Neural crest cell (in vitro differentiated cells): ENCODE data around the gene TRPC1. TPM values are rescaled to one million over a fixed set of nuclear protein-coding genes. Genes with fewer than 3 reads are reported as not detected.
"Not testable (repeated sequence)": the region's sequence is repeated elsewhere in the genome, so short reads cannot be mapped to it uniquely, and the experiment has no call there.

Source experiments
- DNase-seq: peaks from one replicate; pipeline ENCODE4 v3.0.0; 2021; ENCODE audit warnings: low read depth, mixed read lengths, low spot score
- H3K27ac Mint-ChIP-seq: one replicate; pipeline ENCODE4 v1.8.0; 2021; ENCODE audit warnings: mild to moderate bottlenecking, mixed read lengths; ENCODE audit not compliant: unreplicated experiment
- H3K27me3 Mint-ChIP-seq: 2 replicates; pipeline ENCODE4 v1.8.0; 2021; ENCODE audit warnings: low read depth, mild to moderate bottlenecking, mixed read lengths
- H3K36me3 Mint-ChIP-seq: 2 replicates; pipeline ENCODE4 v1.8.0; 2021; ENCODE audit warnings: low read depth, mild to moderate bottlenecking, mixed read lengths
- H3K4me1 Mint-ChIP-seq: 2 replicates; pipeline ENCODE4 v1.8.0; 2021; ENCODE audit warnings: mixed read lengths
- H3K4me3 Mint-ChIP-seq: one replicate; pipeline ENCODE4 v1.8.0; 2021; ENCODE audit warnings: mild to moderate bottlenecking, mixed read lengths
- H3K9me3 Mint-ChIP-seq: 2 replicates; pipeline ENCODE4 v1.8.0; 2021; ENCODE audit warnings: mixed read lengths
- total RNA-seq: library from RNA; stranded (reverse); gene quantifications from 2 replicates; pipeline ENCODE4 v1.2.1, GENCODE V29; 2021
- TF ChIP-seq, protein P1 (sequence below): fragments of 200-600 bp; sonication (generic); conservative IDR thresholded peaks from 2 replicates; pipeline ENCODE4 v1.5.0; 2021; ENCODE audit warnings: antibody characterized with exemption, mild to moderate bottlenecking

Gene TRPC1
- total RNA-seq, 1 donor from 2014 or later = 14.8 TPM

DNA sequence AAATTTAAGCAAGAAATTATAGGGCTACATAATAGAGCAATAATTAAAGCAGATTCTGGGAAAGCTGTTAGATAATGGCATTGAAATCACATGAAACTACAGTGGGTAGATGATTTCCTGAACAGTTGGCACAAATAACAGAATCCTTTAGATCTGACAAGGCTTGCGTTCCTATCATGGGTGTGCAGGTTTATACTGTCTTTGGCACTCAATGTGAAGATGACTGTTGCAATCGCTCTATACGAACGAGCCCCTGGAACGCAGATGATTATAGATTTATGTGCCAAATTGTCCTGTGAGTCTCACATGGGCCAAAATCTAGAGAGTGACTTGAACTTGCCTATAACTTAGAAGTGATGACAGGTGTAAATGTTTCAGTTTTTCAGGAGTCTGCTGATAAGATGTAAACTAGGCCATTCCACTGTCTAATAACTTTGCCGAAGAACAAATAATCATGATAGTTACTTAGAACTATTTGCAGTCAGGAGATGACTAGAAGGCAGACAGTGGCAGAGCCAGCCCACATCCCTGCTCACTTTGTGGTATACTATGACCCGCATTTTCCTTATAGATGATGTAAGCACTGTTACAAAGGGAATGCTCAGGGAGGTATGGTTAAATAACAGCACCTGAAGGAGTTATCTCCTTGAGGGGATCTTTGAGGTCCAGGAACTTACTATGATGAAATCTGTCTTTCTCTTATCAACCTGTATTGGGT is 30.5 kb upstream of the TRPC1 start:
- H3K4me3 Mint-ChIP-seq = no peak overlapping the region
- no peaks in the 10 kb centered on the region for H3K36me3 Mint-ChIP-seq
- no peaks in the 10 kb centered on the region for H3K27me3 Mint-ChIP-seq
- H3K9me3 Mint-ChIP-seq = no peaks in the 10 kb centered on the region
- DNase-seq = no peak
- TF ChIP-seq, protein P1, sequence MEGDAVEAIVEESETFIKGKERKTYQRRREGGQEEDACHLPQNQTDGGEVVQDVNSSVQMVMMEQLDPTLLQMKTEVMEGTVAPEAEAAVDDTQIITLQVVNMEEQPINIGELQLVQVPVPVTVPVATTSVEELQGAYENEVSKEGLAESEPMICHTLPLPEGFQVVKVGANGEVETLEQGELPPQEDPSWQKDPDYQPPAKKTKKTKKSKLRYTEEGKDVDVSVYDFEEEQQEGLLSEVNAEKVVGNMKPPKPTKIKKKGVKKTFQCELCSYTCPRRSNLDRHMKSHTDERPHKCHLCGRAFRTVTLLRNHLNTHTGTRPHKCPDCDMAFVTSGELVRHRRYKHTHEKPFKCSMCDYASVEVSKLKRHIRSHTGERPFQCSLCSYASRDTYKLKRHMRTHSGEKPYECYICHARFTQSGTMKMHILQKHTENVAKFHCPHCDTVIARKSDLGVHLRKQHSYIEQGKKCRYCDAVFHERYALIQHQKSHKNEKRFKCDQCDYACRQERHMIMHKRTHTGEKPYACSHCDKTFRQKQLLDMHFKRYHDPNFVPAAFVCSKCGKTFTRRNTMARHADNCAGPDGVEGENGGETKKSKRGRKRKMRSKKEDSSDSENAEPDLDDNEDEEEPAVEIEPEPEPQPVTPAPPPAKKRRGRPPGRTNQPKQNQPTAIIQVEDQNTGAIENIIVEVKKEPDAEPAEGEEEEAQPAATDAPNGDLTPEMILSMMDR = no peak
- no peak overlapping the region for H3K27ac Mint-ChIP-seq
- H3K4me1 Mint-ChIP-seq = no peaks in the 10 kb centered on the region

DNA sequence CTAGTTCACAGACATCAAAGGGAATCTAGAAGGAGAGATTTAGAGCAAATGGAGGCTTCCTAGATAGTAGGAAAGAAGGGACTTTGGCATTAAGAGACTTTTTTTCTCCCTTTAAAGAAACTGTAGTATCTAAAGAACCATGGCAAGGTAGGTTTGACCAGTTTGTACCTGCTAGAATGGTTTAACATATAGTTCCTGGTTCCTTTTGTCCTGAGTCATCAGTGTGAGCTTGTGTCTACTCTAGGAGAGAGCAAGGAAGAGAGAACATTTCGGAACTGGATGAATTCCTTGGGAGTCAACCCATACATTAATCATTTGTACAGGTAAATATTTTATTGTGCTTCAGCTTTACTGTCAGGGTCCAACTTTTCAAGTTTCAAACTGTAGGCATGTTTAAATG is 29.6 kb upstream of the TRPC1 start:
- Mint-ChIP-seq H3K4me1 (no peaks in the 10 kb centered on the region), H3K36me3 (no peaks in the 10 kb centered on the region), H3K9me3 (no peaks in the 10 kb centered on the region), H3K27me3 (no peaks in the 10 kb centered on the region), H3K4me3 (no peak overlapping the region), H3K27ac (no peak overlapping the region)
- TF ChIP-seq, protein P1 = no peak
- no peak for DNase-seq

DNA sequence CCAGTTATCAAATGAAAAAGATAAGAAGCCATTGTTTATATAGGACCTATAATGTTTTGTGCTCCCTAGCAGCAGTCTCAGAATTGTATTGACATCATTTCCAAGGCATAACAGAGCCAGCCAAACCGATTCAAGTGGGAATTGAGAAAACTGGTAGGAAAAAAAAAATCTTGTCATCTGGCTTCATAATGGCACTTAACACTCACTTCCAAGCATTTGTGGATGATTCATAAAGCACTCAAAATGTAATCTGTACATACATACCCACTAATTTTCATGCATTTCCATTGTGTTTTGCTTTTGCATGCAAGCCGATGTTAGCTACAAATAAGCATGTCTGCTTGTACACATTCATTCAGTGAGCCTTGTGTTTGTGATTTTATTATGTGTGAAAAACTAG is 18.6 kb upstream of the TRPC1 start:
- Mint-ChIP-seq H3K4me3 (no peak overlapping the region), H3K4me1 (no peaks in the 10 kb centered on the region), H3K36me3 (no peaks in the 10 kb centered on the region), H3K27me3 (no peaks in the 10 kb centered on the region), H3K9me3 (no peaks in the 10 kb centered on the region), H3K27ac (no peak overlapping the region)
- TF ChIP-seq, protein P1 = no peak
- no peak for DNase-seq

DNA sequence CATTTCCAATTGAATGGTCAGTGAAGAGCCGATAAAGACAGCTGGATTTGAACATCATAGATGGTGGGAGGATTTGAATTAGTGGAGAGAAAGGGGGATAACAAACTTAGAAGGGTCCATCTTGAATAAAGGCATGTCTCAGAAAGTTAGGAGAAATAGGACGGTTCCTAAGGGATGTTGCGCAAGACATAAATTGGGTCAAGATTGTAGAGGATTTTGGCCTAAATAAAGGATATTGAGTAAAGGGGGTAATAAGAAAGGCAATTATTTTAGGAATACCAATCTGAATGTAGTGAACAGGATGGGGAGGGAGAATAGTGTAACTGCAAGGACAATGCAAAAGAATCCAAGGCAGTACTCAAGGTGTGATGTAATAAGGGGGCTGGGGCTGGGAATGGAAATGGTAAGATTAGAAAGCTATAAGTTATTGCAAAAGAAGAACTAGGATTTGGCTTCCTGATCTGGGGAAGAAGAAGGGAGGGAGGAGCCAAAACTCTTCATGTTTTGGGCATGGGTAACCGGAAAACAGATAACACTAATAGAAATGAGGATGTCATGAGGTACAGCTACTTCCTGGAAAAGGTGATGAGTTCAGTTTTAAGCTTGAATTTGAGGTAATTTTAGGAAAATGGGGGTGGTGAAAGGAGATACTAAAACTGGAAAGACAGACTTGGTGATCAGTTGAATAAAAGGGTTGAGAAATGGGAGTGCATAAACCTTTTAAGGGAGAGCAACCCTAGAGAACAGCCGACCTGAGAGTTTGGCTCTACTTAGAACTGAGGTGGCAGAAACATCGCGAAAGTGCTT is 17.3 kb upstream of the TRPC1 start:
- no peak overlapping the region for H3K27ac Mint-ChIP-seq
- DNase-seq = no peak
- H3K9me3 Mint-ChIP-seq = no peaks in the 10 kb centered on the region
- TF ChIP-seq, protein P1 = no peak
- no peaks in the 10 kb centered on the region for H3K4me1 Mint-ChIP-seq
- H3K4me3 Mint-ChIP-seq = no peak overlapping the region
- H3K36me3 Mint-ChIP-seq = no peaks in the 10 kb centered on the region
- no peaks in the 10 kb centered on the region for H3K27me3 Mint-ChIP-seq

DNA sequence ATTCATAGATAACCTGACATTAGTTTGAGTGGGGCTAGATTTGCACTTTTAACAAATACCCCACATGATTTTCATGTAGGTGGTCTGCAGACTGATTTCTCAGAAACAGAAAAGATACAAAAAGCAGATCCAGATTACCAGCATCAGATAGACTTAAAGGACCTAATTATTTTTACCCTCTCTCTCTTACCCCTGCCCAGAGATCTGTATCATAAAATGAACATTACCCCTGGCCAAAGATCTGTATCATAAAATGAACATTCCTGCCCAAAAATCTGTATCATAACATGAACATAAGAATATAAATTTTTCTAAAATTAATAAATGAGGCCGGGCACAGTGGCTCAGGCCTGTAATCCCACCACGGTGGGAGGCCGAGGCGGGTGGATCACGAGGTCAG is 14.6 kb upstream of the TRPC1 start:
- no peaks in the 10 kb centered on the region for H3K27me3 Mint-ChIP-seq
- H3K36me3 Mint-ChIP-seq = no peaks in the 10 kb centered on the region
- H3K4me3 Mint-ChIP-seq = no peak overlapping the region
- no peaks in the 10 kb centered on the region for H3K4me1 Mint-ChIP-seq
- no peaks in the 10 kb centered on the region for H3K9me3 Mint-ChIP-seq
- DNase-seq = no peak
- TF ChIP-seq, protein P1 = no peak
- H3K27ac Mint-ChIP-seq = no peak overlapping the region

DNA sequence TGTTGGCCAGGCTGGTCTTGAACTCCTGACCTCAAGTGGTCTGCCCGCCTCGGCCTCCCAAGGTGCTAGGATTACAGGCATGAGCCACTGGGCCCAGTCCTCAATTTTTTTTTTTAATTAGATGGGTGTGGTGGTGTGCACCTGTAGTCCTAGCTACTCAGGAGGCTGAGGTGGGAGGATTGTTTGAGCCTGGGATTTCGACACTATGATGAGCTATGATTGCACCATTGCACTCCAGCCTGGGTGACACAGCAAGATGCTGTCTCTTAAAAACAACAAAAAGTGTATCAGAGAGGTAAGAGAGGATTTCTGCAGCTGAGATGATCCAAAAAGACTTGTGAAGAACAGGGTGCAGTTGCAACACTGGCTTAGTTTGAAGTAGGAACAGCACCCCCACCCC is 9.0 kb upstream of the TRPC1 start:
- DNase-seq, H3K9me3 Mint-ChIP-seq, H3K36me3 Mint-ChIP-seq, H3K27ac Mint-ChIP-seq, H3K27me3 Mint-ChIP-seq, H3K4me1 Mint-ChIP-seq, H3K4me3 Mint-ChIP-seq: not testable (repeated sequence)
